WTC11 (cell line): ENCODE results near the gene MPDZ. TPM values are rescaled to one million over a fixed set of nuclear protein-coding genes. Genes with fewer than 3 reads are reported as not detected.

Source experiments
- ATAC-seq: fragments of 200-7000 bp; cut with Tn5 transposase; 2 replicates; pipeline ENCODE4 v1.10.0; 2021; ENCODE audit warnings: mild to moderate bottlenecking, moderate library complexity
- CTCF ChIA-PET: fragments of 300-600 bp; sonication (Branson Sonifier 250); formaldehyde crosslinking; loops from one replicate; lab custom pipeline; 2021; ENCODE audit warnings: antibody characterized with exemption; lab: Charles Lee
- POLR2A ChIA-PET: fragments of 350-600 bp; sonication (Branson Sonifier 250); formaldehyde crosslinking; loops from one replicate; lab custom pipeline; 2021; ENCODE audit warnings: antibody characterized with exemption; lab: Charles Lee
- DNase-seq: peaks from one replicate; pipeline ENCODE4 v3.0.0; 2021; ENCODE audit warnings: low spot score
- H3K27ac Mint-ChIP-seq: 2 replicates; pipeline ENCODE4 v1.8.0; 2021; ENCODE audit warnings: mixed read lengths
- H3K27me3 Mint-ChIP-seq: 2 replicates; pipeline ENCODE4 v1.8.0; 2021; ENCODE audit warnings: low read depth, mild to moderate bottlenecking, moderate library complexity, mixed read lengths
- H3K36me3 Mint-ChIP-seq: 2 replicates; pipeline ENCODE4 v1.8.0; 2021; ENCODE audit warnings: mixed read lengths
- H3K4me1 Mint-ChIP-seq: 2 replicates; pipeline ENCODE4 v1.8.0; 2022; ENCODE audit warnings: mixed read lengths
- H3K4me3 Mint-ChIP-seq: 2 replicates; pipeline ENCODE4 v1.8.0; 2021; ENCODE audit warnings: mild to moderate bottlenecking, moderate library complexity, mixed read lengths
- H3K9me3 Mint-ChIP-seq: 2 replicates; pipeline ENCODE4 v1.8.0; 2021; ENCODE audit warnings: mixed read lengths
- CREB1 ChIP-seq: sonication (generic); formaldehyde crosslinking; IDR thresholded peaks from 2 replicates; pipeline ENCODE4 v1.8.0; 2023; ENCODE audit warnings: mild to moderate bottlenecking, missing genetic modification reagents
- EMX1 ChIP-seq: fragments of 250-450 bp; sonication (Bioruptor Pico); IDR thresholded peaks from 2 replicates; pipeline ENCODE4 v1.8.0; 2021; ENCODE audit warnings: mild to moderate bottlenecking
- ESRRA ChIP-seq: sonication (generic); formaldehyde crosslinking; IDR thresholded peaks from 2 replicates; pipeline ENCODE4 v1.8.1; 2022; ENCODE audit warnings: mild to moderate bottlenecking, missing genetic modification reagents, borderline replicate concordance
- ETV6 ChIP-seq: sonication (generic); formaldehyde crosslinking; IDR thresholded peaks from 2 replicates; pipeline ENCODE4 v1.8.1; 2022; ENCODE audit warnings: mild to moderate bottlenecking, missing genetic modification reagents
- HMGA2 ChIP-seq: fragments of 250-450 bp; sonication (Bioruptor Pico); IDR thresholded peaks from 2 replicates; pipeline ENCODE4 v1.4.0; 2021; ENCODE audit warnings: mild to moderate bottlenecking, moderate library complexity
- JAZF1 ChIP-seq: fragments of 250-450 bp; sonication (Bioruptor Pico); IDR thresholded peaks from 2 replicates; pipeline ENCODE4 v1.9.0; 2021; ENCODE audit warnings: moderate library complexity, mild to moderate bottlenecking, inconsistent platforms
- MXD4 ChIP-seq: fragments of 250-450 bp; sonication (Bioruptor Pico); IDR thresholded peaks from 2 replicates; pipeline ENCODE4 v1.8.0; 2021; ENCODE audit warnings: mild to moderate bottlenecking, moderate library complexity, borderline replicate concordance
- NFE2L1 ChIP-seq: sonication (generic); formaldehyde crosslinking; IDR thresholded peaks from 2 replicates; pipeline ENCODE4 v1.8.1; 2023; ENCODE audit warnings: missing genetic modification reagents
- NR1H2 ChIP-seq: sonication (generic); formaldehyde crosslinking; IDR thresholded peaks from 2 replicates; pipeline ENCODE4 v1.9.0; 2021; ENCODE audit warnings: mild to moderate bottlenecking, moderate library complexity, missing genetic modification reagents
- OVOL2 ChIP-seq: fragments of 250-450 bp; sonication (Bioruptor Pico); IDR thresholded peaks from 2 replicates; pipeline ENCODE4 v1.9.0; 2021; ENCODE audit warnings: mild to moderate bottlenecking, borderline replicate concordance
- ZBTB21 ChIP-seq: sonication (generic); formaldehyde crosslinking; IDR thresholded peaks from 2 replicates; pipeline ENCODE4 v1.8.1; 2023; ENCODE audit warnings: mild to moderate bottlenecking, missing genetic modification reagents, borderline replicate concordance
- ZNF219 ChIP-seq: sonication (generic); formaldehyde crosslinking; IDR thresholded peaks from 2 replicates; pipeline ENCODE4 v1.8.0; 2023; ENCODE audit warnings: missing genetic modification reagents, mild to moderate bottlenecking, borderline replicate concordance
- ZNF263 ChIP-seq: sonication (generic); formaldehyde crosslinking; IDR thresholded peaks from 2 replicates; pipeline ENCODE4 v1.8.1; 2022; ENCODE audit warnings: low read depth, mild to moderate bottlenecking, moderate library complexity, missing genetic modification reagents
- ZNF317 ChIP-seq: sonication (generic); formaldehyde crosslinking; IDR thresholded peaks from 2 replicates; pipeline ENCODE4 v1.8.1; 2023; ENCODE audit warnings: low read depth, mild to moderate bottlenecking, moderate library complexity, missing genetic modification reagents, borderline replicate concordance
- total RNA-seq: library from RNA; stranded (reverse); gene quantifications from 3 replicates; pipeline ENCODE4 v1.2.3, GENCODE V29; 2021
- TF ChIP-seq, protein P1 (sequence below): sonication (generic); formaldehyde crosslinking; IDR thresholded peaks from 2 replicates; pipeline ENCODE4 v1.8.0; 2023; ENCODE audit warnings: missing genetic modification reagents, mild to moderate bottlenecking, borderline replicate concordance
- TF ChIP-seq, protein P2 (sequence below): fragments of 200-600 bp; IDR thresholded peaks from 2 replicates; pipeline ENCODE4 v1.8.0; 2022; ENCODE audit warnings: antibody characterized with exemption
- TF ChIP-seq, protein P3 (sequence below): sonication (generic); formaldehyde crosslinking; IDR thresholded peaks from 2 replicates; pipeline ENCODE4 v1.8.1; 2023; ENCODE audit warnings: mild to moderate bottlenecking, missing genetic modification reagents, moderate library complexity
- TF ChIP-seq, protein P4 (sequence below): sonication (generic); formaldehyde crosslinking; IDR thresholded peaks from 2 replicates; pipeline ENCODE4 v1.8.1; 2022; ENCODE audit warnings: low read depth, missing genetic modification reagents, borderline replicate concordance
- TF ChIP-seq, protein P5 (sequence below): sonication (generic); formaldehyde crosslinking; IDR thresholded peaks from 2 replicates; pipeline ENCODE4 v1.8.1; 2022; ENCODE audit warnings: mild to moderate bottlenecking, missing genetic modification reagents, moderate library complexity, borderline replicate concordance
- TF ChIP-seq, protein P6 (sequence below): sonication (generic); formaldehyde crosslinking; IDR thresholded peaks from 2 replicates; pipeline ENCODE4 v1.8.0; 2023; ENCODE audit warnings: mild to moderate bottlenecking, missing genetic modification reagents

Gene MPDZ
- total RNA-seq, 1 experiment from 2014 or later: 38.5 TPM

DNA sequence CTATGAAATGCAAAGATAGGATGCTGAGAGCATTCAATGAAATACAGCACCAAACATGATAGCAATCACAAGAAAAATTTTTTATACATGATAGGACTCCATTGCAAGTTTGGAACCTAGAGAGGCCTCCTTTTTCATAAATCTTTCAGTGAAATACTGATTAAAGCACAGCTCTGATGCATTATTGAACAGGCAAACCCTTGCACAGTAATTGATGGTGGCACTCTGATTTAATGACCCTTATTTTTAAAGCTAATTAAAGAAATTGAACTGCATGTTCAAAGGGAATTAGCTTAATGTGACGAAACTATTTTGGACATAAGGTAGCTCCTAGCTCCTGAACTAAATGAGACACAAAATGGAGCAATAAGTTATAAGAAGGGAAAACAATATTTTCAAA lies 44.6 kb downstream of the MPDZ start:
- CTCF ChIA-PET: no interaction called here
- TF ChIP-seq, protein P1, sequence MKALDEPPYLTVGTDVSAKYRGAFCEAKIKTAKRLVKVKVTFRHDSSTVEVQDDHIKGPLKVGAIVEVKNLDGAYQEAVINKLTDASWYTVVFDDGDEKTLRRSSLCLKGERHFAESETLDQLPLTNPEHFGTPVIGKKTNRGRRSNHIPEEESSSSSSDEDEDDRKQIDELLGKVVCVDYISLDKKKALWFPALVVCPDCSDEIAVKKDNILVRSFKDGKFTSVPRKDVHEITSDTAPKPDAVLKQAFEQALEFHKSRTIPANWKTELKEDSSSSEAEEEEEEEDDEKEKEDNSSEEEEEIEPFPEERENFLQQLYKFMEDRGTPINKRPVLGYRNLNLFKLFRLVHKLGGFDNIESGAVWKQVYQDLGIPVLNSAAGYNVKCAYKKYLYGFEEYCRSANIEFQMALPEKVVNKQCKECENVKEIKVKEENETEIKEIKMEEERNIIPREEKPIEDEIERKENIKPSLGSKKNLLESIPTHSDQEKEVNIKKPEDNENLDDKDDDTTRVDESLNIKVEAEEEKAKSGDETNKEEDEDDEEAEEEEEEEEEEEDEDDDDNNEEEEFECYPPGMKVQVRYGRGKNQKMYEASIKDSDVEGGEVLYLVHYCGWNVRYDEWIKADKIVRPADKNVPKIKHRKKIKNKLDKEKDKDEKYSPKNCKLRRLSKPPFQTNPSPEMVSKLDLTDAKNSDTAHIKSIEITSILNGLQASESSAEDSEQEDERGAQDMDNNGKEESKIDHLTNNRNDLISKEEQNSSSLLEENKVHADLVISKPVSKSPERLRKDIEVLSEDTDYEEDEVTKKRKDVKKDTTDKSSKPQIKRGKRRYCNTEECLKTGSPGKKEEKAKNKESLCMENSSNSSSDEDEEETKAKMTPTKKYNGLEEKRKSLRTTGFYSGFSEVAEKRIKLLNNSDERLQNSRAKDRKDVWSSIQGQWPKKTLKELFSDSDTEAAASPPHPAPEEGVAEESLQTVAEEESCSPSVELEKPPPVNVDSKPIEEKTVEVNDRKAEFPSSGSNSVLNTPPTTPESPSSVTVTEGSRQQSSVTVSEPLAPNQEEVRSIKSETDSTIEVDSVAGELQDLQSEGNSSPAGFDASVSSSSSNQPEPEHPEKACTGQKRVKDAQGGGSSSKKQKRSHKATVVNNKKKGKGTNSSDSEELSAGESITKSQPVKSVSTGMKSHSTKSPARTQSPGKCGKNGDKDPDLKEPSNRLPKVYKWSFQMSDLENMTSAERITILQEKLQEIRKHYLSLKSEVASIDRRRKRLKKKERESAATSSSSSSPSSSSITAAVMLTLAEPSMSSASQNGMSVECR (CRISPR knock-in tag): no peak
- TF ChIP-seq, protein P2, sequence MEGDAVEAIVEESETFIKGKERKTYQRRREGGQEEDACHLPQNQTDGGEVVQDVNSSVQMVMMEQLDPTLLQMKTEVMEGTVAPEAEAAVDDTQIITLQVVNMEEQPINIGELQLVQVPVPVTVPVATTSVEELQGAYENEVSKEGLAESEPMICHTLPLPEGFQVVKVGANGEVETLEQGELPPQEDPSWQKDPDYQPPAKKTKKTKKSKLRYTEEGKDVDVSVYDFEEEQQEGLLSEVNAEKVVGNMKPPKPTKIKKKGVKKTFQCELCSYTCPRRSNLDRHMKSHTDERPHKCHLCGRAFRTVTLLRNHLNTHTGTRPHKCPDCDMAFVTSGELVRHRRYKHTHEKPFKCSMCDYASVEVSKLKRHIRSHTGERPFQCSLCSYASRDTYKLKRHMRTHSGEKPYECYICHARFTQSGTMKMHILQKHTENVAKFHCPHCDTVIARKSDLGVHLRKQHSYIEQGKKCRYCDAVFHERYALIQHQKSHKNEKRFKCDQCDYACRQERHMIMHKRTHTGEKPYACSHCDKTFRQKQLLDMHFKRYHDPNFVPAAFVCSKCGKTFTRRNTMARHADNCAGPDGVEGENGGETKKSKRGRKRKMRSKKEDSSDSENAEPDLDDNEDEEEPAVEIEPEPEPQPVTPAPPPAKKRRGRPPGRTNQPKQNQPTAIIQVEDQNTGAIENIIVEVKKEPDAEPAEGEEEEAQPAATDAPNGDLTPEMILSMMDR: no peak
- TF ChIP-seq ZNF263 (CRISPR knock-in tag) (no peak), ZNF219 (CRISPR knock-in tag) (no peak), NR1H2 (CRISPR knock-in tag) (no peak), ETV6 (no peak), OVOL2 (CRISPR knock-in tag) (no peak), EMX1 (CRISPR knock-in tag) (no peak), ZNF317 (no peak)
- TF ChIP-seq, protein P3, sequence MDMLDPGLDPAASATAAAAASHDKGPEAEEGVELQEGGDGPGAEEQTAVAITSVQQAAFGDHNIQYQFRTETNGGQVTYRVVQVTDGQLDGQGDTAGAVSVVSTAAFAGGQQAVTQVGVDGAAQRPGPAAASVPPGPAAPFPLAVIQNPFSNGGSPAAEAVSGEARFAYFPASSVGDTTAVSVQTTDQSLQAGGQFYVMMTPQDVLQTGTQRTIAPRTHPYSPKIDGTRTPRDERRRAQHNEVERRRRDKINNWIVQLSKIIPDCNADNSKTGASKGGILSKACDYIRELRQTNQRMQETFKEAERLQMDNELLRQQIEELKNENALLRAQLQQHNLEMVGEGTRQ (CRISPR knock-in tag): no peak
- no peaks in the 10 kb centered on the region for H3K36me3 Mint-ChIP-seq
- H3K27ac Mint-ChIP-seq: no peak overlapping the region
- DNase-seq: no peak
- H3K27me3 Mint-ChIP-seq: no peaks in the 10 kb centered on the region
- POLR2A ChIA-PET: no interaction called here
- H3K4me1 Mint-ChIP-seq: peaks cover 15% of the 10 kb centered on the region; the same call in 1 of the 2 replicates
- H3K4me3 Mint-ChIP-seq: no peak overlapping the region
- no peaks in the 10 kb centered on the region for H3K9me3 Mint-ChIP-seq
- ATAC-seq: no peak

DNA sequence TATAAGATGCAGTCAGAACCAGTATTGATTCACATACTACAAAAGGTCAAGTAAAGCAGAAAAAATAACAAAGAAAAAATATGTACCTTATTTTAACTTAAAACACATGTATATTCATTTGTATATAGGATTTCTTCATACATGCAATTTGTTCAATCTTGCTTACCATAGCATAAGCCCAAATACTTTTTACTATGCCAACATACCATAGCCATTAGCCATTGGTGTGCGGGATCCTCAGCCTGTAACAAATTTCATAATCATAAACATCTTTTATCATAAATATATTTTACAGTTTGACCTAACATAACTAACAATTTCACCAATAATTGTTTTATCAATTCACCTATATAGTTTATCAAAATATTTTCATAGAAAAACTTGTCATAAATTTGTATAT lies 51.1 kb downstream of the MPDZ start:
- DNase-seq (no peak), ATAC-seq (no peak)
- Mint-ChIP-seq H3K27me3 (no peaks in the 10 kb centered on the region), H3K4me1 (peaks cover 18% of the 10 kb centered on the region; the same call in 1 of the 2 replicates), H3K4me3 (no peak overlapping the region), H3K9me3 (no peaks in the 10 kb centered on the region), H3K36me3 (peaks cover 3% of the 10 kb centered on the region; the same call in 1 of the 2 replicates), H3K27ac (no peak overlapping the region)
- ChIA-PET POLR2A (no interaction called here), CTCF (no interaction called here)
- TF ChIP-seq JAZF1: no peak
- TF ChIP-seq, protein P3 (CRISPR knock-in tag): no peak
- TF ChIP-seq, protein P4, sequence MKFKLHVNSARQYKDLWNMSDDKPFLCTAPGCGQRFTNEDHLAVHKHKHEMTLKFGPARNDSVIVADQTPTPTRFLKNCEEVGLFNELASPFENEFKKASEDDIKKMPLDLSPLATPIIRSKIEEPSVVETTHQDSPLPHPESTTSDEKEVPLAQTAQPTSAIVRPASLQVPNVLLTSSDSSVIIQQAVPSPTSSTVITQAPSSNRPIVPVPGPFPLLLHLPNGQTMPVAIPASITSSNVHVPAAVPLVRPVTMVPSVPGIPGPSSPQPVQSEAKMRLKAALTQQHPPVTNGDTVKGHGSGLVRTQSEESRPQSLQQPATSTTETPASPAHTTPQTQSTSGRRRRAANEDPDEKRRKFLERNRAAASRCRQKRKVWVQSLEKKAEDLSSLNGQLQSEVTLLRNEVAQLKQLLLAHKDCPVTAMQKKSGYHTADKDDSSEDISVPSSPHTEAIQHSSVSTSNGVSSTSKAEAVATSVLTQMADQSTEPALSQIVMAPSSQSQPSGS (CRISPR knock-in tag): no peak
- TF ChIP-seq, protein P5, sequence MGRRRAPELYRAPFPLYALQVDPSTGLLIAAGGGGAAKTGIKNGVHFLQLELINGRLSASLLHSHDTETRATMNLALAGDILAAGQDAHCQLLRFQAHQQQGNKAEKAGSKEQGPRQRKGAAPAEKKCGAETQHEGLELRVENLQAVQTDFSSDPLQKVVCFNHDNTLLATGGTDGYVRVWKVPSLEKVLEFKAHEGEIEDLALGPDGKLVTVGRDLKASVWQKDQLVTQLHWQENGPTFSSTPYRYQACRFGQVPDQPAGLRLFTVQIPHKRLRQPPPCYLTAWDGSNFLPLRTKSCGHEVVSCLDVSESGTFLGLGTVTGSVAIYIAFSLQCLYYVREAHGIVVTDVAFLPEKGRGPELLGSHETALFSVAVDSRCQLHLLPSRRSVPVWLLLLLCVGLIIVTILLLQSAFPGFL (CRISPR knock-in tag): no peak
- TF ChIP-seq HMGA2: no peak
- TF ChIP-seq ZNF263 (CRISPR knock-in tag): no peak
- TF ChIP-seq CREB1: no peak
- no peak for TF ChIP-seq ZBTB21 (CRISPR knock-in tag)
- TF ChIP-seq NFE2L1 (CRISPR knock-in tag): no peak
- no peak for TF ChIP-seq MXD4
- no peak for TF ChIP-seq ESRRA
- no peak for TF ChIP-seq OVOL2 (CRISPR knock-in tag)
- no peak for TF ChIP-seq NR1H2 (CRISPR knock-in tag)
- TF ChIP-seq, protein P6, sequence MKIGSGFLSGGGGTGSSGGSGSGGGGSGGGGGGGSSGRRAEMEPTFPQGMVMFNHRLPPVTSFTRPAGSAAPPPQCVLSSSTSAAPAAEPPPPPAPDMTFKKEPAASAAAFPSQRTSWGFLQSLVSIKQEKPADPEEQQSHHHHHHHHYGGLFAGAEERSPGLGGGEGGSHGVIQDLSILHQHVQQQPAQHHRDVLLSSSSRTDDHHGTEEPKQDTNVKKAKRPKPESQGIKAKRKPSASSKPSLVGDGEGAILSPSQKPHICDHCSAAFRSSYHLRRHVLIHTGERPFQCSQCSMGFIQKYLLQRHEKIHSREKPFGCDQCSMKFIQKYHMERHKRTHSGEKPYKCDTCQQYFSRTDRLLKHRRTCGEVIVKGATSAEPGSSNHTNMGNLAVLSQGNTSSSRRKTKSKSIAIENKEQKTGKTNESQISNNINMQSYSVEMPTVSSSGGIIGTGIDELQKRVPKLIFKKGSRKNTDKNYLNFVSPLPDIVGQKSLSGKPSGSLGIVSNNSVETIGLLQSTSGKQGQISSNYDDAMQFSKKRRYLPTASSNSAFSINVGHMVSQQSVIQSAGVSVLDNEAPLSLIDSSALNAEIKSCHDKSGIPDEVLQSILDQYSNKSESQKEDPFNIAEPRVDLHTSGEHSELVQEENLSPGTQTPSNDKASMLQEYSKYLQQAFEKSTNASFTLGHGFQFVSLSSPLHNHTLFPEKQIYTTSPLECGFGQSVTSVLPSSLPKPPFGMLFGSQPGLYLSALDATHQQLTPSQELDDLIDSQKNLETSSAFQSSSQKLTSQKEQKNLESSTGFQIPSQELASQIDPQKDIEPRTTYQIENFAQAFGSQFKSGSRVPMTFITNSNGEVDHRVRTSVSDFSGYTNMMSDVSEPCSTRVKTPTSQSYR (CRISPR knock-in tag): no peak
